HS-5 (cell line): ENCODE results near the gene RASAL3.
"Not testable (repeated sequence)": the region's sequence is repeated elsewhere in the genome, so short reads cannot be mapped to it uniquely, and the experiment has no call there.

Source experiments
- DNase-seq: peaks from one replicate; pipeline ENCODE4 v3.0.0-alpha.2; 2012; ENCODE audit warnings: low read depth

Gene RASAL3

DNA sequence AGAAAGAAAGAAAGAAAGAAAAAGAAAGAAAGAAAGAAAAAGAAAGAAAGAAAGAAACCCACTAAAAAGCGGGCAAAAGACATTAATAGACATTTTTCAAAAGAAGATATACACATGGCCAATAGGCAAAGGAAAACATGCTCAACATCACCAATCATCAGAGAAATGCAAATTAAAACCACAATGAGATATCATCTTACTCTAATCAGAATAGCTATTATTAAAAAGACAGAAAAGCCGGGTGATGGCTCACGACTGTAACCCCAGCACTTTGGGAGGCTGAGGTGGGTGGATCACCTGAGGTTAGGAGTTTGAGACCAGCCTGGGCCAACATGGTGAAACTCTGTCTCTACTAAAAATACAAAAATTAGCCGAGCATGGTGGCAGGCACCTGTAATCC, 9.5 kb upstream of the RASAL3 start:
- not testable (repeated sequence) for DNase-seq

DNA sequence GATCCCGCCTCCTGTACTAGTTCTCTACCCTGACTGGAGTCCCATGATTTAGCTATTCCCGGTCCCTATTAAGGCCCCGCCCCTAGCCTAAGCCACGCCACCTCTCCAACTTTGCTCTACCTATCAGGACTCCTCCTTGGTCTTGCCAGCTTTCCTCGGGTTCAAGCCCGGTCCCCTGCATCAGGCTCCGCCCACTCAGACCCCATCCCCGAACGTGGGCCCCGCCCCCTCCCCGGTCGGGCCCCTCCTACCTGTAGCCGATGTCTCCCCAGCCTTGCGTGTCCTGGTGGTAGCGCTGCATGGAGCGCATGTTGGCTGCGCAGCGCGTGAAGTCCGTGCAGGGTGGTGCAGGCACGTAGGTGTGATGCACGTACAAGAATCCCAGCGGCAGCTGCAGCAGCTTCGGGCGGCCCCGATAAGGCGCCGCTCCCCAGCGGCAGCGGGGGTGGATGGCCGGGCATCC, 7.3 kb upstream of the RASAL3 start:
- no peak for DNase-seq

DNA sequence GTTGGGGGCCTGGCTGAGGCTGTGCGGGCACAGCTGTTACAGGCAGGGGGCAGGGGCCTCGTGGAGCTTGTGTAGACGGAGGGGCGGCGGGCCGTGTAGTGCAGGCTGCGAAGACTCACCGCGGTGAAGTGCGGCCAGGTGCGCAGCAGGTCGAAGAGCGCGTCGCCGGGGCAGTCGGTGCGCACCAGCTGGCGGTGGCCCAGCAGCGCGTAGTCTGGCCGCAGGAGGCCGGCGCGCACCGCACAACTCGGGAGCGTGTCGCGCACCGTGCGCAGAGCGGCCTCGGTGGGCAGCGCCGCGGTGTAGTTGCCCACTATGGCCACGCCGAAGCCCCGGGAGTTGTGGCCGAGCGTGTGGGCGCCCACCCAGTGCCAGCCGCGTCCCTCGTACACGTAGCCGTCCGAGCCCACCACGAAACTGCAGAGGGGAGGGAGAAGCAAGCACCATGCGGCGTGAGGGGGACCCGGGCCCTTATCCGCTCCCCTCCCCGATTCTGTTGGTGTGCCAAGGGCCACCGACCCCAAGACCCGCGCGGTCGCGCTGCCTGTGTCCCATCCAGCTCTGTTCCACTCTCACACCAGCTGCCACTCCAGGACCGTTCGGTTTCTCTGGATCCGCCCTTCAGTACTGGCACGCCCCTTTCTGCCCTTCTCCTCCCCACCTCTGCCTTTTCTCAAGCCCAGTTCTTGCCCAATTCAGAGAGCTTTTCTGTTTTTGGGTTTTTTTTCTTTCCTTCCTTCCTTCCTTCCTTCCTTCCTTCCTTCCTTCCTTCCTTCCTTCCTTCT, 5.4 kb upstream of the RASAL3 start:
- DNase-seq = no peak

DNA sequence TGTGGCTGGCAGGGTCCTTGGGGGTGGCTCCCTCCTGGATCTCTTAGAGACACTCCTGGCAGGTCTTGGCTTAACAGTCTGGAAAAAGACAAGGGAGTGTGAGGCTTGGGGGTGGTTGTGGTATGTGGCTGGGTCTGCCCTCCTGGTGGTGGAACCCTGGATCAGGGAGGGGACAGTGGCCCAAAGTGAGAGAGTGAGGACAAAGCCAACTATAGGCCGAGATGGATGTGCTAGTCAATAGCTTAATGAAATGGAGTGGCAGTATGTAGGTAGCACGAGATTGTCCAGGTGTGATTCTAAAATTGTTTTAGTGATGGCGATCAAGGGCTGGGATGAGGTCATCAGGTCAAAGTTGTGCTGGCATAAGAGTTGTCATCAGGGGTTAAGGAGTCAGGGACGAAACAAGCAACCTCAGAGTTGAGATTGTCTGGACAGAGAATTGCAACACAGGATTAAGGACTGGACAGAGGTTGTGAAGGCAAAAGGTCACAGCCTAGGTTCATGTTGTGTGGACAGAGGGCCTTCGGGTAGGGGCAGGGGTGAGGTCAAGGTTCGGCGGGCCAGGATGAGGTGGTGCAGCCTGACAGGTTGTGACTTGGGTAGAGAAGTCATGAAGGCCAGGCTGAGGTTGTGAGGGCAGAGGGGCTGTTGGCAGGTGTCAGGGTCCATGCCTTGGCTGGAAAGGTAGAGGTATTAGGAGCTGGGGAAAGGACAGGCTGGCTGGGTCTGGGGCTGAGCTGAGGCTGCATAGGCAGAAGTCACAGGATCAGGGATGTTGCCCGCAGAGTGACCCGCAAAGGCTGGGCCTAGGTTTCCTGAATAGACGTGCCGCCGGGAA, 4.5 kb upstream of the RASAL3 start:
- no peak for DNase-seq

- no peak for DNase-seq
Observed at GRCh38 chr19:15467734-15468214, 3.4 kb upstream of the RASAL3 start.

- DNase-seq = peak; percentile 77
Observed at GRCh38 chr19:15466851-15467733, 2.7 kb upstream of the RASAL3 start.

- DNase-seq = no peak
Observed at GRCh38 chr19:15463861-15464371, 428 bp downstream of the RASAL3 start.

DNA sequence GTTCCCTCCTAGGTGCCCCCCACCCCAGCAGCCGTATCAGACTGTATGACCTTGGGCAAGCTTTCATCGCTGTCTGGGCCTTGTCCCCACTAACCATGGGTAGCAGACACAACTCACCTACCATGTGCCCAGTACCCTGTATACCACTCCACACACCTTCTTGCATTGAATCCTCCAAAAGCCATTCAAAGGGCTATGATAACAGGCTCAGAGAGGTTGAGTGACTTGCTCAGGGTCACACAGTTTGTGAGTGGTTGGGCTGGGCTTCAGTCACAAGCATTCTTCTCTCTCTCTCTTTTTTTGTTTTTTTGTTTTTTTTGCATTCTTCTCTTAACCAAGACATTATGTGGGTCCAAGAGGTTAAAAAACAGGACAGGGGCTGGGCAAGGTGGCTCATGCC, 2.6 kb downstream of the RASAL3 start:
- DNase-seq = no peak

DNA sequence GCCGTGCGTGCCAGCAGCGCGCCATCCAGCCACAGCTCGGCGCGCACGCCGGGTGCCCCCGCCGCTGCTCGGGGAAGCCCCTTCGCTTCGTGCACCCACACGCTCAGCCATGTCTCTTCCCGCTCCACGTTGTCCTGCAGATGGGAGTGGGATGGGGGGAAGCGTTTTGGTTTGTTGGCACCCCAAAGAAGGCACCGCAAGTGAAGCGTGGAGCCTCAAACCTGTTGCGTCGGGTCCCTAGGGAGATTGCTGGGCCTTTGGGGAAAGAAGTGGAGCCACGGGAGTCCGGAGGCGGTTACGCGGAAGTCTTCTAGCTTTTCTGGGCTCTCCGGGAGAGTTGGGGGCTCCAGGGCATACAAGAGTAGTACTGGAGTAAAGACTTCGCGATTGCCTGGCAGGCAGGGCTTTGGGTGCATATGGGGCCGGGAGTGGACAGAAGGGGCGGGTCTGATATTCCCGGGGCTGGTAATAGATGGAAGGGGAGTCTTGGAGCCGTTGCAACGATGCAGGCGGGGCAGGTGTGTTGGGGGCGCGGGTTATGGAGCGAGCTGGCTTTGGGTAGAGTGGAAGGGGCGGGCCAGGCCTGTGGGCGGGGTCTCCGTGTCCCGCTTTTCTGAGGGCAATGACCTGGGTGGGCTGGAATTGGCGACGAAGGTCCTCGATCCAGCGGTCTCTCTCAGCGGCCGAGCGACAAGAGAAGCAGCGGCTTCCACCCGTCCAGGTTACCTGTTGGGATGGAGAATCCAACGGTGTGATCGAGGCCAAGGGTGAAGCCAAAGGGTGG, 6.5 kb downstream of the RASAL3 start:
- no peak for DNase-seq

- no peak for DNase-seq
Observed at GRCh38 chr19:15456871-15457700, 7.3 kb downstream of the RASAL3 start.

GRCh38 chr19:15456441-15456840, 7.9 kb downstream of the RASAL3 start:
- no peak for DNase-seq

DNA sequence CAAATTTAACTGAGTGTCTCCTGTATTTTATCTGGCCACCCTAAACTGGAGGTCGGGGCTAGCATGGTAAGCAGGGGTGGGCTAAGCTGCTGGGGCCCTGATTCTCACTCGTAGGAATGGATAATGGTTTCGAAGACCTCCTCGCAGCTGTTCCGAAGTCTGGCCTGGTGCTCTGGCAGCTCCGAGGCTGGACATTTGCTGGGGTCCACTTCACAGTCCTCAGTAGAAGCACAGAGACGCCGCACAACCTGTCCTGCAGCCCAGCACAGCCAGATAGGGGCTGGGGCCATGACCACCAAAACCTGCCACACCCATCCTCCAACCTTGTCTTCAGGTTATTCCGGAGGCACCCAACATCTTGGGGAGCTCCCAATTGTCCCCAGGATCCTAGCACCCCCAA, 8.3 kb downstream of the RASAL3 start:
- DNase-seq = no peak

- DNase-seq = no peak
Observed at GRCh38 chr19:15453906-15454860, 10.2 kb downstream of the RASAL3 start.

GRCh38 chr19:15453091-15453578, 11.2 kb downstream of the RASAL3 start:
- DNase-seq = no peak

- DNase-seq = no peak
Observed at GRCh38 chr19:15452111-15453047, 12.0 kb downstream of the RASAL3 start.

DNA sequence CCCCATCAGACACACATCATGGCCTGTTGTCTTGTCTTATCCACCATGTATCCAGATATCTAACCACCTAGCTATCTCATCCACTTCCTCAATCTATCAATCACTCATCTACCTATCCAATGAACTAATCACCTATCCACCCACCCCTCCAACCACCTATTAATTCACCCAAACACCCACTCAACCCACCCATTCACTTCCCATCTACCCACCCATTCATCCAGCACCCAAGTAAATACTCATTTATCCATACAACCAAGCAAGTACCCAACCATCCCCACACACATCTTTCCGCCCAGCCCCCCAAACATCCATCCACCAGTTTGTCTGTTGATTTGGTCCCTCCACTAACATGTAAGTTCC, 13.8 kb downstream of the RASAL3 start:
- no peak for DNase-seq

- DNase-seq = no peak
Observed at GRCh38 chr19:15449620-15450527, 14.5 kb downstream of the RASAL3 start, which contains the start of gene WIZ. WIZ (minus strand) TSS chr19:15449956; CDS start chr19:15448307, 1,649 bp downstream.
